Skeletal muscle satellite cell (primary cell): ENCODE data around the gene TMEM132D.

Source experiments
- H3K27me3 ChIP-seq: 2 replicates; pipeline ENCODE4 v1.7.0; 2013; ENCODE audit warnings: low read length; ENCODE audit not compliant: control insufficient read depth, insufficient read depth
- H3K36me3 ChIP-seq: 2 replicates; pipeline ENCODE4 v1.7.0; 2013; ENCODE audit warnings: mild to moderate bottlenecking, control low read depth, low read length; ENCODE audit not compliant: insufficient read depth
- H3K4me1 ChIP-seq: 2 replicates; pipeline ENCODE4 v1.7.0; 2013; ENCODE audit warnings: low read length; ENCODE audit not compliant: control insufficient read depth, insufficient read depth
- H3K4me2 ChIP-seq: 2 replicates; pipeline ENCODE4 v1.7.0; 2013; ENCODE audit warnings: mild to moderate bottlenecking, low read length
- H3K4me3 ChIP-seq: 2 replicates; pipeline ENCODE4 v1.7.0; 2013; ENCODE audit warnings: low read length
- H3K9ac ChIP-seq: 2 replicates; pipeline ENCODE4 v1.7.0; 2013; ENCODE audit warnings: mild to moderate bottlenecking, low read depth, low read length, moderate library complexity
- H3K9me3 ChIP-seq: replicated peaks from 2 replicates; pipeline ENCODE4 v1.7.0; 2013; ENCODE audit warnings: mild to moderate bottlenecking, control low read depth, low read length

TMEM132D gene

DNA sequence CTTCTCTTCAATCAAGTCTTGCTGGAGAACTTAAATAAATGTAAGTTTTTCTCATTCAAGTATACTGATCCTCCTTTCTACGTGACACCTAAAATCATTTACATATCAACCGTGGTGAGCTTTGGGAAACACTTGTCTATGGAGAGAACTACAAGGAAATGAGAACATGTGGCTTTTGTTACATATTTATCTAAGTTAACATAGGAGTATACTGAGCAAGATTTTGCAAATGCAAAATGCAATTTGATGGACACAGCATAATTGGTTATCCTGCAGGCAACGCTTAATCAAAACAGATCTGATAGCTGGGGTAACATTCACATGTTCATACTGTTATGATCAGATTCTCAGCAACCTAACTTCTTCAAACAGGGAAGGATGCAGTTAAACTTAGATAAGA lies 376.3 kb downstream of the TMEM132D start:
- no peaks in the 10 kb centered on the region for H3K36me3 ChIP-seq
- H3K4me2 ChIP-seq = no peak overlapping the region
- H3K9me3 ChIP-seq = no peaks in the 10 kb centered on the region
- no peak overlapping the region for H3K4me3 ChIP-seq
- no peaks in the 10 kb centered on the region for H3K4me1 ChIP-seq
- H3K27me3 ChIP-seq = no peaks in the 10 kb centered on the region
- no peak overlapping the region for H3K9ac ChIP-seq

DNA sequence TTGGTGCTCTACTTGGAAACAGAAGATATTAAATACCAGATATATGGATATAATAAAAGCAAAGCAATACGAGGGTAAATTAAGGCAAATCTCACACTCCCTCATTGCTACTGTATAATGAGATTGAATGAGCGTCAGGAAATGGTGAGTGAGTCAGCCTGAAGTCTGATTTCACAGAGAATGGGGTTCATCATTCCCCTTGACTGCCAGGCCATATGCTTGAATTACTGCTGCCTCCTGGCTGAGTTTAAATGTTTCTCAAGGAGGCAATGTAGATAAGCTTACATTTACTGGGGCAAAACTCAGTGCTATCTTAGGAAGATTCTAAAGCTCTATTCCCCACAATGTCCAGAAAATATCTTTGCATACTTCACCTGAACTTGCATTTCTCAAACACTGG lies 380.2 kb downstream of the TMEM132D start:
- H3K4me3 ChIP-seq = no peak overlapping the region
- H3K4me1 ChIP-seq = no peaks in the 10 kb centered on the region
- H3K36me3 ChIP-seq = no peaks in the 10 kb centered on the region
- H3K4me2 ChIP-seq = no peak overlapping the region
- no peak overlapping the region for H3K9ac ChIP-seq
- no peaks in the 10 kb centered on the region for H3K27me3 ChIP-seq
- H3K9me3 ChIP-seq = no peaks in the 10 kb centered on the region

DNA sequence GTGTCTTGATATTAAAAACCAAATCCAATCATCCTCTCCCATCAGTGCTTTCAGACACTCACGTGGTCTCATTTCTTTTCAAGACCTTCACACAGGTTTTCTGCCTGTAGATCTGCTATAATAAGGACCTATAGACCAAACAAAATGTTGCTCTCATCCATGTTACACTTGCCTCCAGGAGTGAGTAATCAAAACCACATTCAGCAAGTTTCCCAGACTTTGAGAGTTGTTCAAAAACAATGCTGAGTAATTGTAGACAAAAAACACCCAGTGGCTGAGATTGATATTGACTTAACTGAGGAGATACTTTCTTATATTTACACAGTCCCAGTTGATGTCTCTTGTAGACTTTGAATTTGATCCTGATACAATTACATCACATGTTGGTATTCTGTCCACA lies 383.1 kb downstream of the TMEM132D start:
- Histone ChIP-seq H3K4me3 (no peak overlapping the region), H3K9ac (no peak overlapping the region), H3K4me2 (no peak overlapping the region), H3K9me3 (peaks cover 3% of the 10 kb centered on the region), H3K36me3 (no peaks in the 10 kb centered on the region), H3K27me3 (no peaks in the 10 kb centered on the region), H3K4me1 (no peaks in the 10 kb centered on the region)

- H3K4me2 ChIP-seq = no peak overlapping the region
- H3K9ac ChIP-seq = no peak overlapping the region
- no peaks in the 10 kb centered on the region for H3K4me1 ChIP-seq
- H3K4me3 ChIP-seq = no peak overlapping the region
- H3K9me3 ChIP-seq = no peaks in the 10 kb centered on the region
- H3K36me3 ChIP-seq = no peaks in the 10 kb centered on the region
- no peaks in the 10 kb centered on the region for H3K27me3 ChIP-seq
Observed at GRCh38 chr12:129503802-129504201, 400.0 kb downstream of the TMEM132D start.

- H3K4me1 ChIP-seq = no peaks in the 10 kb centered on the region
- no peaks in the 10 kb centered on the region for H3K36me3 ChIP-seq
- H3K9ac ChIP-seq = no peak overlapping the region
- H3K9me3 ChIP-seq = no peaks in the 10 kb centered on the region
- H3K4me3 ChIP-seq = no peak overlapping the region
- no peaks in the 10 kb centered on the region for H3K27me3 ChIP-seq
- H3K4me2 ChIP-seq = no peak overlapping the region
Observed at GRCh38 chr12:129496226-129496625, 407.6 kb downstream of the TMEM132D start.

DNA sequence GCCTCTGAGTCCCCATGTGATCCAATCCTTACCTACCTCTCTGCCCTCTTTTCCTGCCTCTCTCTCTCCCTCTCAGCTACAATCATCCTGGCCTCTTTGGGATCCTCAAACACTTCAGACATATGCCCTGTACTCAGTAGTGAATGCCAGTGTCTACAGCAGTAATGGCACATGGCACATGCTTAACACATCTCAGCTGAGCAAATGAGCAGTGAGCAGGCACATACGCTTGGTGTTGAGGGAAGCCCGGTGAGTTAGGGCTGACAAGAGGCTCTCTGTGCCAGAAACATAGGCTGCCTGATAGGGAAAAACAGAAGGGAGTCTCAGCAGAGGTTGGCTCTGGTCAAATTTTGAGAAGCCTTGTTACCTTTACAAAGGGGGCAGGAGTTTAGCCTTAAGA lies 409.1 kb downstream of the TMEM132D start:
- H3K9me3 ChIP-seq = no peaks in the 10 kb centered on the region
- no peak overlapping the region for H3K9ac ChIP-seq
- no peaks in the 10 kb centered on the region for H3K36me3 ChIP-seq
- H3K27me3 ChIP-seq = no peaks in the 10 kb centered on the region
- H3K4me1 ChIP-seq = no peaks in the 10 kb centered on the region
- no peak overlapping the region for H3K4me3 ChIP-seq
- H3K4me2 ChIP-seq = no peak overlapping the region

DNA sequence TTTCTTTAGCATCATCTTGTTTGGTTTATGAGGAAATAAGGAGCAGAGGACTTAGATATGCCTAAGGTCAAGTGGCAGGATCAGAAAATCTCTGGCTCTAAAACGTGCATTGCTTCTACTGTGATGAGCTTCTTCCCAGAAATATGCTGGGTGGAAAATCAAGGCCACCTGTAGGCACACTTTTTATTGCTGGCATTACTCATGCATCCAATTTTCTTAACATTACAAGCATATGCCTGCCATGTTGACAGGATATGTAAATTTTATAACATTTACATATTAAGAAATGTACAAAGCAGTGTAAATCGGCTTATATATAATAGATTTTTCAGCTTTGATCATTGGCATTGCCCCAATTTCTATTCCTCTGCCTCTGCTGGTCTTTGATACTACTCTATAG lies 409.6 kb downstream of the TMEM132D start:
- no peaks in the 10 kb centered on the region for H3K4me1 ChIP-seq
- H3K9me3 ChIP-seq = no peaks in the 10 kb centered on the region
- H3K9ac ChIP-seq = no peak overlapping the region
- H3K36me3 ChIP-seq = no peaks in the 10 kb centered on the region
- no peaks in the 10 kb centered on the region for H3K27me3 ChIP-seq
- no peak overlapping the region for H3K4me2 ChIP-seq
- H3K4me3 ChIP-seq = no peak overlapping the region

GRCh38 chr12:129489100-129489676 lies 414.6 kb downstream of the TMEM132D start:
- Histone ChIP-seq H3K9me3 (peaks cover 3% of the 10 kb centered on the region), H3K4me3 (no peak overlapping the region), H3K4me1 (no peaks in the 10 kb centered on the region), H3K36me3 (no peaks in the 10 kb centered on the region), H3K9ac (no peak overlapping the region), H3K27me3 (no peaks in the 10 kb centered on the region), H3K4me2 (no peak overlapping the region)

DNA sequence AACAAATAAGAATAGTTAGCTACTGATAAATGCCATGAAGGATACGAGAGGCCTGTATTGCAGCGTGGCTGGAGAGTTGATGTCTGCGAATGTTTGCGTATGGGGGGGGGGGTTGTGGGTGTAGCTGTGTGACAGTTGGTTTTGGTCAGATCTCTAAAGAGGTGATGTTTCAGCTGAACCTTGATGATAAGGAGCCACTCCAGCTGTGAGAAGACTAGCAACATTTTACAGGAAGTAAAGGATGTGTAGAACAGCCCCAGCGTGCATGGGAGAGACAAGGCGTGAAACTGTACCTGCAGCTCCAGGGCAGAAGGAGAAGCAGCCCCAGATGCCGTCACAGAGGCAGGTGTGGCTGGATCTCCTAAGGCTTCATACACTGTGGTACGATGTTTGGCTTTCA lies 416.9 kb downstream of the TMEM132D start:
- H3K36me3 ChIP-seq = no peaks in the 10 kb centered on the region
- H3K9ac ChIP-seq = no peak overlapping the region
- no peak overlapping the region for H3K4me2 ChIP-seq
- H3K9me3 ChIP-seq = peaks cover 3% of the 10 kb centered on the region
- H3K4me3 ChIP-seq = no peak overlapping the region
- no peaks in the 10 kb centered on the region for H3K4me1 ChIP-seq
- no peaks in the 10 kb centered on the region for H3K27me3 ChIP-seq

GRCh38 chr12:129483111-129483893 lies 420.5 kb downstream of the TMEM132D start:
- H3K4me2 ChIP-seq = no peak overlapping the region
- H3K36me3 ChIP-seq = no peaks in the 10 kb centered on the region
- peaks cover 3% of the 10 kb centered on the region for H3K9me3 ChIP-seq
- no peaks in the 10 kb centered on the region for H3K27me3 ChIP-seq
- no peak overlapping the region for H3K4me3 ChIP-seq
- H3K9ac ChIP-seq = no peak overlapping the region
- no peaks in the 10 kb centered on the region for H3K4me1 ChIP-seq

DNA sequence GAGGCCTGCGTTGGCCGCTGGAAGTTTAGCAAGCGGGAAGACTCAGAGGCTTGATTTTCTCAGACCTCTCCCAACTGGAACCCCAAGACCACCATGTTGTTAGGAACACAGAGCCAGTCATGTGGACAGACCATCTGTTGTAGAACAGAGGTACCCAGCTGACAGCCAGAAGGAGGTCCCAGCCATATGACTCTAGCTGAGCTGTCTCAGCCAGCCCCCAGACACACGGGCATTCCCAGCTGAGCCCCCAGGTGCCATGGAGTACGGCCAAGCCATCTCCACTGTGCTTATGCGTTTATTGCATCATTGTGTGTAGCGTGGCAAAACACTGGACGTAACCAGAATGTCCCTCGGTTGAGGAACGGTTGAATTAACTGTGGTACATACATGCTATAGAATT lies 421.9 kb downstream of the TMEM132D start:
- Histone ChIP-seq H3K4me2 (no peak overlapping the region), H3K36me3 (no peaks in the 10 kb centered on the region), H3K9ac (no peak overlapping the region), H3K9me3 (no peaks in the 10 kb centered on the region), H3K4me3 (no peak overlapping the region), H3K4me1 (no peaks in the 10 kb centered on the region), H3K27me3 (no peaks in the 10 kb centered on the region)

- H3K9me3 ChIP-seq = no peaks in the 10 kb centered on the region
- H3K27me3 ChIP-seq = no peaks in the 10 kb centered on the region
- H3K4me2 ChIP-seq = no peak overlapping the region
- H3K4me1 ChIP-seq = no peaks in the 10 kb centered on the region
- no peak overlapping the region for H3K9ac ChIP-seq
- H3K4me3 ChIP-seq = no peak overlapping the region
- no peaks in the 10 kb centered on the region for H3K36me3 ChIP-seq
Observed at GRCh38 chr12:129470196-129470595, 433.6 kb downstream of the TMEM132D start.
